GM12891 (cell line): ENCODE results near the gene LY6G5C.
"Not testable (repeated sequence)": the region's sequence is repeated elsewhere in the genome, so short reads cannot be mapped to it uniquely, and the experiment has no call there.

Experiments
- DNase-seq: peaks from one replicate; pipeline ENCODE4 v3.0.0; 2011; ENCODE audit warnings: low spot score; ENCODE audit not compliant: insufficient read length
- FAIRE-seq: peaks from 2 replicates; lab custom pipeline; 2011; peaks lifted over from hg19 to GRCh38; lab: Jason Lieb, UNC
- PAX5 ChIP-seq: IDR thresholded peaks from 2 replicates; pipeline ENCODE4 v1.6.1; 2011; ENCODE audit warnings: low read length, moderate library complexity, mild to moderate bottlenecking; ENCODE audit not compliant: insufficient read depth, severe bottlenecking
- POLR2A ChIP-seq: IDR thresholded peaks from 2 replicates; pipeline ENCODE4 v1.6.1; 2011; ENCODE audit warnings: low read depth, low read length, control low read depth
- POLR2AphosphoS5 ChIP-seq: IDR thresholded peaks from 2 replicates; pipeline ENCODE4 v1.6.1; 2011; ENCODE audit warnings: low read depth, low read length, control low read depth
- POU2F2 ChIP-seq: IDR thresholded peaks from 2 replicates; pipeline ENCODE4 v1.6.1; 2011; ENCODE audit warnings: low read depth, mild to moderate bottlenecking, control low read depth, low read length, moderate library complexity
- SPI1 ChIP-seq: IDR thresholded peaks from 2 replicates; pipeline ENCODE4 v1.6.1; 2011; ENCODE audit warnings: low read depth, low read length, control low read depth
- TAF1 ChIP-seq: IDR thresholded peaks from 2 replicates; pipeline ENCODE4 v1.6.1; 2011; ENCODE audit warnings: low read depth, low read length, control low read depth

Gene LY6G5C

GRCh38 chr6:31713991-31714684 lies 33.3 kb upstream of the LY6G5C start:
- FAIRE-seq (no peak), DNase-seq (no peak)
- TF ChIP-seq TAF1 (no peak), PAX5 (no peak), POU2F2 (no peak), POLR2A (no peak), SPI1 (no peak), POLR2AphosphoS5 (no peak)

- TF ChIP-seq TAF1 (no peak), SPI1 (no peak), POLR2AphosphoS5 (no peak), PAX5 (no peak), POU2F2 (no peak), POLR2A (no peak)
- DNase-seq (no peak), FAIRE-seq (no peak)
These were observed 32.6 kb upstream of the LY6G5C start for GRCh38 chr6:31713465-31713864.

- FAIRE-seq (no peak), DNase-seq (no peak)
- TF ChIP-seq POU2F2 (no peak), PAX5 (no peak), POLR2AphosphoS5 (no peak), SPI1 (no peak), TAF1 (no peak), POLR2A (no peak)
These were observed 31.4 kb upstream of the LY6G5C start for GRCh38 chr6:31712296-31712695.

DNA sequence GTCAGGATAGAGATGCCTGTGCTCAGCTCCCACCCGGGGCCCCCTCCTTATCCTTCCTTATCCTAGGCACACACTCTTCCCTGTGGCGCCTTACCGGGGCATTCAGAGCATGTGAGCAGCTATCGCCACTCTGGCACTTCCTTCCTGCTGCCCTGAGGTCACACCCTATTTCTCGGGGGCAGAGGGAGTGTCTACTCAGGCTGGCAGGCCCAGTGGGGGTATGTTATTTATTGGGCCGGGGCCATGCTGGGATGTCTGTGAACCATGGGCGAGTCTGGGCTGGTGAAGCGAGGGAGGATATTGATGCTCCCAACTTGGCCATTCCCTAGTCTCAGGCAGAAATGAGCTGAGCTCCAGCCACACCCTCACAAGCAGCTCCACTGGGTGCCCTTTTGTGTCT lies 30.4 kb upstream of the LY6G5C start:
- FAIRE-seq (no peak), DNase-seq (no peak)

GRCh38 chr6:31710523-31711219 lies 29.8 kb upstream of the LY6G5C start:
- TF ChIP-seq POLR2A, result no peak
- DNase-seq (no peak), FAIRE-seq (peak; percentile 38)

More for the DNA sequence above, 30.4 kb upstream of the LY6G5C start:
- no peak for TF ChIP-seq PAX5

GRCh38 chr6:31709157-31709556 lies 28.3 kb upstream of the LY6G5C start:
- not testable (repeated sequence) for DNase-seq, FAIRE-seq

- no peak for DNase-seq
- no peak for FAIRE-seq
- TF ChIP-seq PAX5 (no peak), POLR2A (no peak), POU2F2 (no peak), SPI1 (no peak), POLR2AphosphoS5 (no peak), TAF1 (no peak)
These were observed 27.4 kb upstream of the LY6G5C start for GRCh38 chr6:31708224-31708623.

DNA sequence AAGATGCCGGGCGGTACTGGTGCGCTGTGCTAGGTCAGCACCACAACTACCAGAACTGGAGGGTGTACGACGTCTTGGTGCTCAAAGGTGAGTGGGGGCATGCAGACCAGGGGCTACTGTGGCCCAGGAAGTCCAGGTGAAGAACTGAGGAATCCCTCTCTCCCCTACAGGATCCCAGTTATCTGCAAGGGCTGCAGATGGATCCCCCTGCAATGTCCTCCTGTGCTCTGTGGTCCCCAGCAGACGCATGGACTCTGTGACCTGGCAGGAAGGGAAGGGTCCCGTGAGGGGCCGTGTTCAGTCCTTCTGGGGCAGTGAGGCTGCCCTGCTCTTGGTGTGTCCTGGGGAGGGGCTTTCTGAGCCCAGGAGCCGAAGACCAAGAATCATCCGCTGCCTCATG lies 26.8 kb upstream of the LY6G5C start:
- TF ChIP-seq TAF1, result no peak
- no peak for TF ChIP-seq POLR2A
- TF ChIP-seq SPI1, result no peak
- TF ChIP-seq PAX5, result no peak
- TF ChIP-seq POLR2AphosphoS5, result no peak
- TF ChIP-seq POU2F2, result no peak
- DNase-seq (no peak), FAIRE-seq (no peak)

- no peak for DNase-seq
- TF ChIP-seq SPI1 (no peak), POLR2AphosphoS5 (no peak), POLR2A (no peak), POU2F2 (no peak), PAX5 (no peak), TAF1 (no peak)
- FAIRE-seq, result no peak
These were observed 25.7 kb upstream of the LY6G5C start, which contains the start of gene LY6G6F for GRCh38 chr6:31706599-31706998. LY6G6F (plus strand) TSS chr6:31706866; CDS start chr6:31706907, 41 bp downstream.

- FAIRE-seq (no peak), DNase-seq (no peak)
- no peak for TF ChIP-seq PAX5
- TF ChIP-seq POU2F2, result no peak
- no peak for TF ChIP-seq SPI1
- TF ChIP-seq TAF1, result no peak
- no peak for TF ChIP-seq POLR2A
These were observed 25.1 kb upstream of the LY6G5C start for GRCh38 chr6:31705931-31706330.
